ENCODE results near the gene PTCSC3. TPM values are rescaled to one million over a fixed set of nuclear protein-coding genes. Genes with fewer than 3 reads are reported as not detected.

PTCSC3 gene
- total RNA-seq, result not detected

GRCh38 chr14:36176524-36176923, at the start of gene PTCSC3:
TSS of gene PTCSC3 (minus strand) at chr14:36176722.
- no peak for DNase-seq (ENCODE audit: low spot score in 2 of 2)
- no peak for TF ChIP-seq POLR2A (IDR thresholded peaks at IDR 0.05)
- no peak for TF ChIP-seq EP300 (IDR thresholded peaks at IDR 0.05)
- no peak for TF ChIP-seq CTCF (IDR thresholded peaks at IDR 0.05)
- no peaks in the 10 kb centered on the region for H3K4me1 ChIP-seq
- H3K36me3 ChIP-seq, result no peaks in the 10 kb centered on the region
- no peaks in the 10 kb centered on the region for H3K27me3 ChIP-seq
- peak within 1 kb of the TSS in 1 of 4 donors; percentile 46 for H3K27ac ChIP-seq
- no peaks in the 10 kb centered on the region for H3K9me3 ChIP-seq
- no peak within 1 kb of the TSS for H3K4me3 ChIP-seq
- 40 to 64% methylated on average over 4 of the region's 4 CpGs for WGBS, 2 donors

GRCh38 chr14:36226164-36226563, 49.6 kb upstream of the PTCSC3 start:
- no peak for DNase-seq (ENCODE audit: low spot score in 2 of 2)
- H3K27ac ChIP-seq, result no peak overlapping the region
- H3K36me3 ChIP-seq, result no peaks in the 10 kb centered on the region
- no peaks in the 10 kb centered on the region for H3K9me3 ChIP-seq
- no peaks in the 10 kb centered on the region for H3K4me1 ChIP-seq
- no peaks in the 10 kb centered on the region for H3K27me3 ChIP-seq
- TF ChIP-seq EP300 (IDR thresholded peaks at IDR 0.05) (no peak), CTCF (IDR thresholded peaks at IDR 0.05) (no peak), POLR2A (IDR thresholded peaks at IDR 0.05) (no peak)
- WGBS, 2 donors, result 57 to 67% methylated on average over 1 of the region's 1 CpG
- no peak overlapping the region for H3K4me3 ChIP-seq

- Histone ChIP-seq H3K36me3 (no peaks in the 10 kb centered on the region), H3K9me3 (no peaks in the 10 kb centered on the region), H3K27ac (no peak overlapping the region), H3K4me1 (no peaks in the 10 kb centered on the region), H3K4me3 (no peak overlapping the region), H3K27me3 (no peaks in the 10 kb centered on the region)
- no peak for DNase-seq (ENCODE audit: low spot score in 2 of 2)
- WGBS, 2 donors, result 74 to 76% methylated on average over 9 of the region's 9 CpGs
- no peak for TF ChIP-seq POLR2A (IDR thresholded peaks at IDR 0.05)
Observed at GRCh38 chr14:36224176-36224575, 47.7 kb upstream of the PTCSC3 start.

- no peak for TF ChIP-seq CTCF (IDR thresholded peaks at IDR 0.05)
- no peak for TF ChIP-seq EP300 (IDR thresholded peaks at IDR 0.05)
- TF ChIP-seq POLR2A (IDR thresholded peaks at IDR 0.05), result no peak
- Histone ChIP-seq H3K4me3 (no peak overlapping the region), H3K27ac (no peak overlapping the region), H3K36me3 (no peaks in the 10 kb centered on the region), H3K4me1 (no peaks in the 10 kb centered on the region), H3K27me3 (no peaks in the 10 kb centered on the region), H3K9me3 (no peaks in the 10 kb centered on the region)
- 70 to 75% methylated on average over 3 of the region's 3 CpGs for WGBS, 2 donors
- no peak for DNase-seq (ENCODE audit: low spot score in 2 of 2)
Observed at GRCh38 chr14:36223558-36223957, 47.0 kb upstream of the PTCSC3 start.

- no peak overlapping the region for H3K27ac ChIP-seq
- 61% methylated on average over 5 of the region's 5 CpGs for WGBS, 2 donors
- DNase-seq (ENCODE audit: low spot score in 2 of 2), result no peak
- no peaks in the 10 kb centered on the region for H3K4me1 ChIP-seq
- no peaks in the 10 kb centered on the region for H3K36me3 ChIP-seq
- H3K4me3 ChIP-seq, result no peak overlapping the region
- H3K9me3 ChIP-seq, result no peaks in the 10 kb centered on the region
- no peaks in the 10 kb centered on the region for H3K27me3 ChIP-seq
- TF ChIP-seq CTCF (IDR thresholded peaks at IDR 0.05), result no peak
- TF ChIP-seq EP300 (IDR thresholded peaks at IDR 0.05), result no peak
- TF ChIP-seq POLR2A (IDR thresholded peaks at IDR 0.05), result no peak
Observed at GRCh38 chr14:36222952-36223468, 46.5 kb upstream of the PTCSC3 start.

- TF ChIP-seq POLR2A (IDR thresholded peaks at IDR 0.05) (no peak), CTCF (IDR thresholded peaks at IDR 0.05) (no peak), EP300 (IDR thresholded peaks at IDR 0.05) (no peak)
- DNase-seq (ENCODE audit: low spot score in 2 of 2), result no peak
- no peak overlapping the region for H3K4me3 ChIP-seq
- no peaks in the 10 kb centered on the region for H3K27me3 ChIP-seq
- H3K27ac ChIP-seq, result no peak overlapping the region
- H3K36me3 ChIP-seq, result no peaks in the 10 kb centered on the region
- H3K4me1 ChIP-seq, result no peaks in the 10 kb centered on the region
- H3K9me3 ChIP-seq, result no peaks in the 10 kb centered on the region
Observed at GRCh38 chr14:36222337-36222736, 45.8 kb upstream of the PTCSC3 start.

Data from tibial nerve (tissue), 4 donors.